ENCODE data around the gene SEPHS2.

SEPHS2 gene

DNA sequence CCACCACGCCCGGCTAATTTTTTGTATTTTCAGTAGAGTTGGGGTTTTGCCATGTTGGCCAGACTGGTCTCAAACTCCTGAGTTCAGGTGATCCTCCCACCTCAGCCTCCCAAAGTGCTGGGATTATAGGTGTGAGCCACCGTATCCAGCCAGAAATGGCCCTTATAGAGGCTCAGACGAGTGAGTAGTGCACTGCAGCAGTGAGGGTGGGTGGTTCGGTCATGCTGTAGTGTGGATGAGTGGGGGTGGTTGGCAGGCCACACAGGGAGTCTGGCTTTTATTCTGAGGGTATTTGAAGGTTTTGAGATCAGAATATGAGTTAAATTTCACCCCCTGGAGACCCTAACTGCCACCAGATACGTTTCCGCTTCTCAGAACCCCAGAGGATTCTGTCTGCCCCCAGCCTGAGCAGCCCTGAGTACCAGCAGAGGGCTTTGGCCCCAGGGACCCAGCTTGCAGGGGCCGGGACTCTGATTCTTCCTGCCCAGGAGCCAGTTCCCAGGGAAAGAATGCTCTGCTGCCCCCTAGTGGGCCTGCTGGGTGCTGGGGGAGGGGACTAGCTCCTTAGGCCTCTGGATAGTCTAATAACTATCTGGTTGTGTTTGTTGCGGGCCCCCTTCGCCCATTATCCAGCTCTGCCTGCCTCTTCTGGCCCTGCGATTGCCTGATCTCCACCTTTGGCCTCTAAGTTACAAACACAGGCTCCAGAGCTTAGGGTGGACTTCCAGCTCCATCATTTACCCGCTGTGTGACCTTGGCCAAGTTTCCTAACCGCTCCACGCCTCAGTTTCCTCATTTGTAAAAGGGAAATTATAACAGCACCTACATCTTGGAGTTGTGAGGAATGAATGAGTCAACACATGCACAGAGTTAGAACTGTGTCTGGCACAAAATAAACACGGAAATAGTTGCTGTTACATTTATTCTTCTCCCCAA is 36.3 kb downstream of the SEPHS2 start (continued):
- TF ChIP-seq, protein P1, sequence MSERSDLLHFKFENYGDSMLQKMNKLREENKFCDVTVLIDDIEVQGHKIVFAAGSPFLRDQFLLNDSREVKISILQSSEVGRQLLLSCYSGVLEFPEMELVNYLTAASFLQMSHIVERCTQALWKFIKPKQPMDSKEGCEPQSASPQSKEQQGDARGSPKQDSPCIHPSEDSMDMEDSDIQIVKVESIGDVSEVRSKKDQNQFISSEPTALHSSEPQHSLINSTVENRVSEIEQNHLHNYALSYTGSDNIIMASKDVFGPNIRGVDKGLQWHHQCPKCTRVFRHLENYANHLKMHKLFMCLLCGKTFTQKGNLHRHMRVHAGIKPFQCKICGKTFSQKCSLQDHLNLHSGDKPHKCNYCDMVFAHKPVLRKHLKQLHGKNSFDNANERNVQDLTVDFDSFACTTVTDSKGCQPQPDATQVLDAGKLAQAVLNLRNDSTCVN (tag by site-specific recombination; optimal IDR thresholded peaks at IDR 0.05) = peak; percentile 20
- TF ChIP-seq ZNF560 (tag by site-specific recombination; IDR thresholded peaks at IDR 0.05; ENCODE audit: borderline replicate concordance) (no peak), ZNF561 (tag by site-specific recombination; IDR thresholded peaks at IDR 0.05; ENCODE audit: borderline replicate concordance) (peak; percentile 69; the same call in 1 of the 2 replicates), ZNF169 (tag by site-specific recombination; IDR thresholded peaks at IDR 0.05) (no peak), ZNF510 (tag by site-specific recombination; IDR thresholded peaks at IDR 0.05; ENCODE audit: insufficient replicate concordance) (no peak), ZNF777 (tag by site-specific recombination; IDR thresholded peaks at IDR 0.05; ENCODE audit: borderline replicate concordance) (no peak), ZBTB21 (tag by site-specific recombination; IDR thresholded peaks at IDR 0.05) (0 out of 2 replicates have a peak, but pooled peaks have one; percentile 18), ZNF600 (tag by site-specific recombination; IDR thresholded peaks at IDR 0.05) (0 out of 2 replicates have a peak, but pooled peaks have one; percentile 22), EGR2 (tag by site-specific recombination; IDR thresholded peaks at IDR 0.05; ENCODE audit: low read depth) (peak; percentile 68), ZBTB48 (tag by site-specific recombination; IDR thresholded peaks at IDR 0.05) (peak; percentile 92), IKZF3 (tag by site-specific recombination; IDR thresholded peaks at IDR 0.05) (peak; percentile 97), SP3 (tag by site-specific recombination; IDR thresholded peaks at IDR 0.05) (peak; percentile 20; the same call in 1 of the 2 replicates), ZNF16 (tag by site-specific recombination; IDR thresholded peaks at IDR 0.05; ENCODE audit: low read depth) (no peak), ZNF837 (tag by site-specific recombination; IDR thresholded peaks at IDR 0.05) (no peak), ZEB2 (tag by site-specific recombination; IDR thresholded peaks at IDR 0.05) (peak; percentile 66), ZXDB (tag by site-specific recombination; IDR thresholded peaks at IDR 0.05) (peak; percentile 95), ZBTB17 (tag by site-specific recombination; IDR thresholded peaks at IDR 0.05) (peak; percentile 76), ZNF19 (tag by site-specific recombination; IDR thresholded peaks at IDR 0.05; ENCODE audit: low read depth) (no peak), ZNF324 (tag by site-specific recombination; IDR thresholded peaks at IDR 0.05) (no peak), ZNF37A (tag by site-specific recombination; IDR thresholded peaks at IDR 0.05) (no peak), GLIS1 (tag by site-specific recombination; IDR thresholded peaks at IDR 0.05) (peak; percentile 93), SP7 (tag by site-specific recombination; IDR thresholded peaks at IDR 0.05) (peak; percentile 37; the same call in 1 of the 2 replicates), ZNF311 (tag by site-specific recombination; IDR thresholded peaks at IDR 0.05; ENCODE audit: borderline replicate concordance) (no peak)
- TF ChIP-seq, protein P2, sequence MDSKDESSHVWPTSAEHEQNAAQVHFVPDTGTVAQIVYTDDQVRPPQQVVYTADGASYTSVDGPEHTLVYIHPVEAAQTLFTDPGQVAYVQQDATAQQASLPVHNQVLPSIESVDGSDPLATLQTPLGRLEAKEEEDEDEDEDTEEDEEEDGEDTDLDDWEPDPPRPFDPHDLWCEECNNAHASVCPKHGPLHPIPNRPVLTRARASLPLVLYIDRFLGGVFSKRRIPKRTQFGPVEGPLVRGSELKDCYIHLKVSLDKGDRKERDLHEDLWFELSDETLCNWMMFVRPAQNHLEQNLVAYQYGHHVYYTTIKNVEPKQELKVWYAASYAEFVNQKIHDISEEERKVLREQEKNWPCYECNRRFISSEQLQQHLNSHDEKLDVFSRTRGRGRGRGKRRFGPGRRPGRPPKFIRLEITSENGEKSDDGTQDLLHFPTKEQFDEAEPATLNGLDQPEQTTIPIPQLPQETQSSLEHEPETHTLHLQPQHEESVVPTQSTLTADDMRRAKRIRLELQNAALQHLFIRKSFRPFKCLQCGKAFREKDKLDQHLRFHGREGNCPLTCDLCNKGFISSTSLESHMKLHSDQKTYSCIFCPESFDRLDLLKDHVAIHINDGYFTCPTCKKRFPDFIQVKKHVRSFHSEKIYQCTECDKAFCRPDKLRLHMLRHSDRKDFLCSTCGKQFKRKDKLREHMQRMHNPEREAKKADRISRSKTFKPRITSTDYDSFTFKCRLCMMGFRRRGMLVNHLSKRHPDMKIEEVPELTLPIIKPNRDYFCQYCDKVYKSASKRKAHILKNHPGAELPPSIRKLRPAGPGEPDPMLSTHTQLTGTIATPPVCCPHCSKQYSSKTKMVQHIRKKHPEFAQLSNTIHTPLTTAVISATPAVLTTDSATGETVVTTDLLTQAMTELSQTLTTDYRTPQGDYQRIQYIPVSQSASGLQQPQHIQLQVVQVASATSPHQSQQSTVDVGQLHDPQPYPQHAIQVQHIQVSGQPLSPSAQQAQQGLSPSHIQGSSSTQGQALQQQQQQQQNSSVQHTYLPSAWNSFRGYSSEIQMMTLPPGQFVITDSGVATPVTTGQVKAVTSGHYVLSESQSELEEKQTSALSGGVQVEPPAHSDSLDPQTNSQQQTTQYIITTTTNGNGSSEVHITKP (tag by site-specific recombination; IDR thresholded peaks at IDR 0.05) = peak; percentile 32; the same call in 1 of the 2 replicates
- TF ChIP-seq, protein P3, sequence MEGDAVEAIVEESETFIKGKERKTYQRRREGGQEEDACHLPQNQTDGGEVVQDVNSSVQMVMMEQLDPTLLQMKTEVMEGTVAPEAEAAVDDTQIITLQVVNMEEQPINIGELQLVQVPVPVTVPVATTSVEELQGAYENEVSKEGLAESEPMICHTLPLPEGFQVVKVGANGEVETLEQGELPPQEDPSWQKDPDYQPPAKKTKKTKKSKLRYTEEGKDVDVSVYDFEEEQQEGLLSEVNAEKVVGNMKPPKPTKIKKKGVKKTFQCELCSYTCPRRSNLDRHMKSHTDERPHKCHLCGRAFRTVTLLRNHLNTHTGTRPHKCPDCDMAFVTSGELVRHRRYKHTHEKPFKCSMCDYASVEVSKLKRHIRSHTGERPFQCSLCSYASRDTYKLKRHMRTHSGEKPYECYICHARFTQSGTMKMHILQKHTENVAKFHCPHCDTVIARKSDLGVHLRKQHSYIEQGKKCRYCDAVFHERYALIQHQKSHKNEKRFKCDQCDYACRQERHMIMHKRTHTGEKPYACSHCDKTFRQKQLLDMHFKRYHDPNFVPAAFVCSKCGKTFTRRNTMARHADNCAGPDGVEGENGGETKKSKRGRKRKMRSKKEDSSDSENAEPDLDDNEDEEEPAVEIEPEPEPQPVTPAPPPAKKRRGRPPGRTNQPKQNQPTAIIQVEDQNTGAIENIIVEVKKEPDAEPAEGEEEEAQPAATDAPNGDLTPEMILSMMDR (tag by site-specific recombination; IDR thresholded peaks at IDR 0.05) = peak; percentile 97
- TF ChIP-seq, protein P4, sequence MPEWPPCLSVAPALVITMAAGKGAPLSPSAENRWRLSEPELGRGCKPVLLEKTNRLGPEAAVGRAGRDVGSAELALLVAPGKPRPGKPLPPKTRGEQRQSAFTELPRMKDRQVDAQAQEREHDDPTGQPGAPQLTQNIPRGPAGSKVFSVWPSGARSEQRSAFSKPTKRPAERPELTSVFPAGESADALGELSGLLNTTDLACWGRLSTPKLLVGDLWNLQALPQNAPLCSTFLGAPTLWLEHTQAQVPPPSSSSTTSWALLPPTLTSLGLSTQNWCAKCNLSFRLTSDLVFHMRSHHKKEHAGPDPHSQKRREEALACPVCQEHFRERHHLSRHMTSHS (tag by site-specific recombination; IDR thresholded peaks at IDR 0.05) = no peak
- TF ChIP-seq, protein P5, sequence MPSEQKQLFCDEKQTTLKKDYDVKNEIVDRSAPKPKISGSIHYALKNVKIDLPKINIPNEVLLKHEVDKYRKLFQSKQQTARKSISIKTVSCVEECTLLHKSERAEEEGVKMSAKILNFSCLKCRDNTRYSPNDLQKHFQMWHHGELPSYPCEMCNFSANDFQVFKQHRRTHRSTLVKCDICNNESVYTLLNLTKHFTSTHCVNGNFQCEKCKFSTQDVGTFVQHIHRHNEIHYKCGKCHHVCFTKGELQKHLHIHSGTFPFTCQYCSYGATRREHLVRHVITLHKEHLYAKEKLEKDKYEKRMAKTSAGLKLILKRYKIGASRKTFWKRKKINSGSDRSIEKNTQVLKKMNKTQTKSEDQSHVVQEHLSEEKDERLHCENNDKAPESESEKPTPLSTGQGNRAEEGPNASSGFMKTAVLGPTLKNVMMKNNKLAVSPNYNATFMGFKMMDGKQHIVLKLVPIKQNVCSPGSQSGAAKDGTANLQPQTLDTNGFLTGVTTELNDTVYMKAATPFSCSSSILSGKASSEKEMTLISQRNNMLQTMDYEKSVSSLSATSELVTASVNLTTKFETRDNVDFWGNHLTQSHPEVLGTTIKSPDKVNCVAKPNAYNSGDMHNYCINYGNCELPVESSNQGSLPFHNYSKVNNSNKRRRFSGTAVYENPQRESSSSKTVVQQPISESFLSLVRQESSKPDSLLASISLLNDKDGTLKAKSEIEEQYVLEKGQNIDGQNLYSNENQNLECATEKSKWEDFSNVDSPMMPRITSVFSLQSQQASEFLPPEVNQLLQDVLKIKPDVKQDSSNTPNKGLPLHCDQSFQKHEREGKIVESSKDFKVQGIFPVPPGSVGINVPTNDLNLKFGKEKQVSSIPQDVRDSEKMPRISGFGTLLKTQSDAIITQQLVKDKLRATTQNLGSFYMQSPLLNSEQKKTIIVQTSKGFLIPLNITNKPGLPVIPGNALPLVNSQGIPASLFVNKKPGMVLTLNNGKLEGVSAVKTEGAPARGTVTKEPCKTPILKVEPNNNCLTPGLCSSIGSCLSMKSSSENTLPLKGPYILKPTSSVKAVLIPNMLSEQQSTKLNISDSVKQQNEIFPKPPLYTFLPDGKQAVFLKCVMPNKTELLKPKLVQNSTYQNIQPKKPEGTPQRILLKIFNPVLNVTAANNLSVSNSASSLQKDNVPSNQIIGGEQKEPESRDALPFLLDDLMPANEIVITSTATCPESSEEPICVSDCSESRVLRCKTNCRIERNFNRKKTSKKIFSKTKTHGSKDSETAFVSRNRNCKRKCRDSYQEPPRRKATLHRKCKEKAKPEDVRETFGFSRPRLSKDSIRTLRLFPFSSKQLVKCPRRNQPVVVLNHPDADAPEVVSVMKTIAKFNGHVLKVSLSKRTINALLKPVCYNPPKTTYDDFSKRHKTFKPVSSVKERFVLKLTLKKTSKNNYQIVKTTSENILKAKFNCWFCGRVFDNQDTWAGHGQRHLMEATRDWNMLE (tag by site-specific recombination; conservative IDR thresholded peaks at IDR 0.05; ENCODE audit: low read depth) = no peak

Measured in HEK293 (cell line).